Adrenal gland (tissue), 19 donors: ENCODE data around the gene STK17A. TPM values are rescaled to one million over a fixed set of nuclear protein-coding genes. Genes with fewer than 3 reads are reported as not detected.

Experiments
- DNase-seq, 7 donors: peaks; one replicate each; pipeline ENCODE4 v3.0.0-alpha.2; 2019 to 2020
- H3K27ac ChIP-seq, 5 donors: fragments of 200-600 bp; sonication (generic) in 4 of 5; 1 replicate in 3 of 5; 2 replicates in 2 of 5; pipeline versions ENCODE4 v1.5.1 to v1.8.0; 2016 to 2020; ENCODE audit warnings: mild to moderate bottlenecking in 1 of 5
- H3K27me3 ChIP-seq: fragments of 200-600 bp; 2 replicates; pipeline ENCODE4 v1.8.0; 2021
- H3K36me3 ChIP-seq, 2 donors: fragments of 200-600 bp; replicated peaks in 1 of 2; 1 replicate in 1 of 2; 2 replicates in 1 of 2; pipeline versions ENCODE4 v1.5.1 to v1.8.0; 2018 to 2022
- H3K4me1 ChIP-seq, 2 donors: fragments of 200-600 bp; replicated peaks in 1 of 2; 1 replicate in 1 of 2; 2 replicates in 1 of 2; pipeline versions ENCODE4 v1.5.1 to v1.8.0; 2018 to 2021
- H3K4me3 ChIP-seq, 4 donors: fragments of 200-600 bp; sonication (generic) in 3 of 4; one replicate each; pipeline ENCODE4 v1.5.1; 2016 to 2018
- H3K9me3 ChIP-seq, 3 donors: fragments of 200-600 bp; sonication (generic) in 1 of 3; replicated peaks in 1 of 3; 1 replicate in 2 of 3; 2 replicates in 1 of 3; pipeline versions ENCODE4 v1.5.1 to v1.8.0; 2016 to 2021
- CTCF ChIP-seq, 6 experiments: fragments of 450-650 bp in 4 of 6; fragments of 200-600 bp in 2 of 6; sonication (generic) in 1 of 6; IDR thresholded peaks; 1 replicate in 5 of 6; 2 replicates in 1 of 6; pipeline versions ENCODE4 v1.5.1 to v1.8.0; 2016 to 2021; ENCODE audit warnings: antibody characterized with exemption in 6 of 6, mild to moderate bottlenecking in 2 of 6, moderate library complexity in 1 of 6
- POLR2A ChIP-seq, 2 donors: fragments of 450-650 bp; IDR thresholded peaks; one replicate each; pipeline ENCODE4 v1.6.1; 2017; ENCODE audit warnings: antibody characterized with exemption in 2 of 2, mild to moderate bottlenecking in 2 of 2, moderate library complexity in 1 of 2
- WGBS, 4 donors: extraction: QIAGEN DNeasy Blood & Tissue Kit in 2 of 4; methylation state at CpG; one replicate each; pipeline versions ENCODE4 v1.1.5 to v1.1.7; 2013 to 2017; 5-methylcytosine and 5-hydroxymethylcytosine counted together
- intact Hi-C, 2 donors: fragments of 100-400 bp; cut with DNase I; formaldehyde crosslinking; loops; one replicate each; pipeline versions ENCODE4 v1.14.1 to v1.15.0; 2022 to 2023
- long read RNA-seq, 10 donors: library from polyadenylated mRNA in 3 of 10; unstranded in 2 of 10; stranded (forward) in 1 of 10; transcript quantifications; one replicate each; pipeline ENCODE4 v2.0.0 and lab custom pipeline, GENCODE V29; 2021 to 2026
- polyA plus RNA-seq, 3 donors: library from polyadenylated mRNA; stranded (reverse); fragments of 200-250 nt in 2 of 3; fragments of 350-450 nt in 1 of 3; fragmentation: Illumina TruSeq in 1 of 3; extraction: RNeasy Lipid Tissue Mini Kit (QIAGEN cat#74804) in 1 of 3; gene quantifications; one replicate each; pipeline ENCODE4 v1.2.3, GENCODE V29; 2013 to 2014
- total RNA-seq, 9 donors: library from RNA; depleted of rRNA in 4 of 9; stranded (reverse); fragments of >200 nt in 4 of 9; fragments of 120-200 nt in 1 of 9; fragmentation: NEBNext Ultra II Directional in 1 of 9; extraction: Animal tissue kit (Norgen Biotek cat#: 25700) in 1 of 9; gene quantifications; one replicate each; pipeline versions ENCODE4 v1.1.0 to v1.2.4, GENCODE V29; 2013 to 2023
- donor health status: healthy with polysubstance abuse.
- donor health status: Bipolar disorder and iron deficiency.
- donor health status: DM: yes; HTN: yes; CAD: no.
- donor health status: DM: no; HTN: no; CAD: no.
- donor health status: DM: no; HTN: no; CAD: no.
- donor health status: DM: yes; HTN: yes; CAD: no.

STK17A gene
- total RNA-seq (10 to 100 TPM; 11.1 to 46.0 (median 30.3) TPM), polyA plus RNA-seq (10 to 100 TPM in 2 of 3 donors, 1 to 10 TPM in 1; 7.8 to 26.7 (median 14.2) TPM)
- long read RNA-seq, donor 1, transcript STK17A-201 (7 exons, 3,368 nt): major isoform, 9 of 33 reads
- long read RNA-seq, donor 1, partial matches to known transcripts: 23 of 33 reads
- long read RNA-seq, donor 1, other reads (novel, unspliced or antisense): 0 of 33 reads
- long read RNA-seq, donor 2, transcript STK17A-201 (7 exons, 3,368 nt): major isoform, 13 of 23 reads
- long read RNA-seq, donor 2, partial matches to known transcripts: 8 of 23 reads
- long read RNA-seq, donor 2, other reads (novel, unspliced or antisense): 0 of 23 reads
- long read RNA-seq, donor 3, transcript STK17A-201 (7 exons, 3,368 nt): major isoform, 8 of 65 reads
- long read RNA-seq, donor 3, partial matches to known transcripts: 52 of 65 reads
- long read RNA-seq, donor 3, other reads (novel, unspliced or antisense): 5 of 65 reads
- long read RNA-seq, donor 4, transcript STK17A-201 (7 exons, 3,368 nt): major isoform, 6 of 19 reads
- long read RNA-seq, donor 4, partial matches to known transcripts: 9 of 19 reads
- long read RNA-seq, donor 4, other reads (novel, unspliced or antisense): 4 of 19 reads
- long read RNA-seq, donor 5, transcript STK17A-201 (7 exons, 3,368 nt): major isoform, 71 of 80 reads
- long read RNA-seq, donor 5, partial matches to known transcripts: 2 of 80 reads
- long read RNA-seq, donor 5, other reads (novel, unspliced or antisense): 7 of 80 reads
- long read RNA-seq, donor 6, partial matches to known transcripts: 2 of 2 reads
- long read RNA-seq, donor 6, other reads (novel, unspliced or antisense): 0 of 2 reads
- long read RNA-seq, donor 7, partial matches to known transcripts: 5 of 10 reads
- long read RNA-seq, donor 7, other reads (novel, unspliced or antisense): 0 of 10 reads
- long read RNA-seq, donor 8, transcript STK17A-201 (7 exons, 3,368 nt): major isoform, 9 of 23 reads
- long read RNA-seq, donor 8, partial matches to known transcripts: 14 of 23 reads
- long read RNA-seq, donor 8, other reads (novel, unspliced or antisense): 0 of 23 reads
- long read RNA-seq, donor 9, transcript STK17A-201 (7 exons, 3,368 nt): major isoform, 15 of 81 reads
- long read RNA-seq, donor 9, partial matches to known transcripts: 55 of 81 reads
- long read RNA-seq, donor 9, other reads (novel, unspliced or antisense): 9 of 81 reads
- long read RNA-seq, donor 10, transcript STK17A-201 (7 exons, 3,368 nt): major isoform, 6 of 13 reads
- long read RNA-seq, donor 10, partial matches to known transcripts: 7 of 13 reads
- long read RNA-seq, donor 10, other reads (novel, unspliced or antisense): 0 of 13 reads

DNA sequence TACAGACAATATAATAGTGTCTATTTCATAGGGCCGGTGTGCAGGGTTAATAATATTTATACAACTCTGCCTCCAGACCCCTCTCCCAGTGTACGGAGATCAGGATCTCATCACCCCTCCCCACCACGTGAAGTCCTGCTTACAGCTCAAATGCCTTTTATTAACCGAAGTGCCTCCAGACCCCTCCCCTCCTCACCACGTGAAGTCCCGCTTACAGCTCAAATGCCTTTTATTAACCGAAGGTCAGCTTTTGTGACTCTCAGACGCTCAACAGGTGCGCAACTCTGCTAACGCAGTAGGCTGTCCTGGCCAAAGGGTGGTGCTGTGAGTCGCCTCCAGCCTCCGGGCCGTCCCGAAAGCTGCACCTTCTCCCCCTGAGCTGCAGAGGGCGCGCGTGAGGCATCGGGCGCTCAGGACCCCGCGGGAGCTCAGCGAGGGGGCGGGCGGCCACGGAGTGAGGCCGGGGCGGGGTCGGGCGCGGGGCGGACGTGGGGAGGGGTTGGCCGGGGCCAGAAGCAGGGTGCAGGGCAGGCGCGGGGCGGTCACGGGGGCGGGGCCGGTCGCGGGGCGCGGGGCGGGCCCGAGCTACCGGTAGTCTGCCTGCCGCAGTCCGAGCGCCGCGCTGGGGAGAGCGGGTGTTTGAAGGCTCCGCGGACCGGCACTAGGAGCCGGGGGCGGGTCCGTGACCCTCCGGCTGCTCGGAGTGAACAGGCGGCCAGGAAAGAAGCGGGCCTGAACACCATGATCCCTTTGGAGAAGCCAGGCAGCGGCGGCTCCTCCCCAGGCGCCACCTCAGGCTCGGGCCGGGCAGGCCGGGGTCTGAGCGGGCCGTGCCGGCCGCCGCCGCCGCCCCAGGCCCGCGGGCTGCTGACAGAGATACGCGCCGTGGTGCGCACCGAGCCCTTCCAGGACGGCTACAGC, at the start of gene STK17A:
Gene STK17A, plus strand, starts transcription at position 606 of the 921 bp plus-strand sequence. Its CDS starts 136 bp downstream, at position 742.
- peak; percentile 89 to 96 (median 93) for DNase-seq
- peaks cover 9 to 37% of the 10 kb centered on the region in 2 donors for H3K4me1 ChIP-seq
- H3K27ac ChIP-seq: peak within 1 kb of the TSS; percentile 59 to 96 (median 88)
- H3K9me3 ChIP-seq: no peaks in the 10 kb centered on the region
- WGBS, 4 donors: 1 to 5% (median 1%) methylated on average over 13 to 83 of the region's 83 CpGs
- H3K4me3 ChIP-seq: peak within 1 kb of the TSS; percentile 76 to 97 (median 85)
- no peaks in the 10 kb centered on the region for H3K36me3 ChIP-seq
- H3K27me3 ChIP-seq: no peaks in the 10 kb centered on the region
- peak; percentile 66 to 86 for TF ChIP-seq POLR2A (IDR thresholded peaks at IDR 0.05)
- TF ChIP-seq CTCF (IDR thresholded peaks at IDR 0.05): peak; percentile 96 to 100 (median 100)
- intact Hi-C loops: loop anchor here (2.0 to 5.0 kb wide), 3 partner anchors 116 to 255 kb away; no protein-coding TSS in a partner anchor

DNA sequence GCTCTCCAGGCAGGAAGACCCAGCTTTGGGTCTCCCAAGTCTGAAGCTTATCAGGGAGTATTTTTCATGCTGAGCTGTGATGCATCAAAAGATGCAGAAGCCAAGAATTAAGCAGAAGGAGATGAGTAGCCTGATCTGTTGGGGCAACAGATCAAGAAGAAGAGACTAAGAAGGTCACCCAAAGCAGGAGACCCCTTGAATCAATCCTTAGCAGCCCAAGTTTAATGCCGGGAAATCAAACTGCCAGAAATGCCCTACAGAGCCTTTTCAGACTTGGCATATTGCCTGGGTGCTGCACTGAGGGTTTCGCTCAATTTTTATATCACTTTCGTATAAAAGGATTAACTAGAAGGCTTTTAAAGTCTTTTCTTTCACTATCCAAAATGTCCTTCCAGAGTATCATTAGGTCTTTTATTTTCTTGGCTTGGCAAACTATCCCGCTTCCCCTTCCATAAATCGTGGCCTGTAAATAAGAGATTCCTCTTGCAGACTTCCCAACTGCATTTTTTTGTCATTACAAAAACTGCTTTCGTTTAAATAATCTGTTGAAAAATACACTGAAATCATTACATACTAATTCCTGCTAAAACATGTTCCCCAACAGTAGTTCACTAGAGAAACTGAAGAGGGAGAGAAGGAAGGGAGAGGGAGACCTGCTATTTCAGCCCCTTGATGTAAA, 49.0 kb upstream of the STK17A start:
- intact Hi-C loops: no loop called here
- no peaks in the 10 kb centered on the region for H3K9me3 ChIP-seq
- no peak for TF ChIP-seq CTCF (IDR thresholded peaks at IDR 0.05)
- TF ChIP-seq POLR2A (IDR thresholded peaks at IDR 0.05): no peak
- WGBS, 4 donors: 61 to 76% (median 67%) methylated on average over 6 of the region's 6 CpGs
- no peaks in the 10 kb centered on the region for H3K4me1 ChIP-seq
- no peak overlapping the region for H3K4me3 ChIP-seq
- no peaks in the 10 kb centered on the region for H3K36me3 ChIP-seq
- no peak for DNase-seq
- peak overlapping the region in 1 of 5 donors; percentile 22 for H3K27ac ChIP-seq
- no peaks in the 10 kb centered on the region for H3K27me3 ChIP-seq

DNA sequence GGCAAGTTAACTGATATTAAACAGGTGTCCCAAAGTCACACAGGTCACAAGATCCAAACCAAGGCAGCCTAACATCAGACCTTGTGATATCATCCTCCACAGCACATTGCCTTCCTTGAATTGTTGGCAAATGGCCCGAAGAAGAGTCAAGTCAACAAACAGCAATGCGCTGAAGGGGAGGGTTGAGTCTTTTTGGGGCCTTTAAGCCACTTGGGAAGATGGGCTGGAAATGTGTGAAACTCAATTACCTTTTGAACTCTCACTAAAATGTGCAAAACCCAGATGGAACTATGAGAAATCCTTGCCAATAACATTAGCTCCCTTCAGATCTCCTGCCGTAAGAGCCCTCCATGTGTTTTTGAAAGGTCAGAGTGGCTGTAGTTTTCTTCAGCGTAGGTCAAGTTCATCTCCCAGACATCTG, 47.9 kb upstream of the STK17A start:
- Histone ChIP-seq H3K9me3 (no peaks in the 10 kb centered on the region), H3K27ac (no peak overlapping the region), H3K4me3 (no peak overlapping the region), H3K27me3 (no peaks in the 10 kb centered on the region), H3K36me3 (no peaks in the 10 kb centered on the region), H3K4me1 (no peaks in the 10 kb centered on the region)
- no peak for TF ChIP-seq POLR2A (IDR thresholded peaks at IDR 0.05)
- no peak for TF ChIP-seq CTCF (IDR thresholded peaks at IDR 0.05)
- DNase-seq: no peak
- intact Hi-C loops: no loop called here
- WGBS, 4 donors: 77 to 89% (median 82%) methylated on average over 4 of the region's 4 CpGs
